ENCODE results near the gene KRTAP19-8. TPM values are rescaled to one million over a fixed set of nuclear protein-coding genes. Genes with fewer than 3 reads are reported as not detected.

Gene KRTAP19-8
- total and polyA plus RNA-seq, 2 donors (not counting 1 experiment from before 2014, with no cell fraction given) = not detected

- CTCF ChIA-PET = no interaction called here
- Histone ChIP-seq H3K9me3 (ENCODE audit: control extremely low read depth in 1 of 3, control insufficient read depth in 2 of 3, insufficient read depth in 1 of 3, low read length in 2 of 3) (no peaks in the 10 kb centered on the region), H3K27ac (ENCODE audit: low read length in 2 of 2) (no peak overlapping the region), H3K4me2 (replicated peaks; ENCODE audit: low read depth, low read length, poor library complexity, severe bottlenecking) (no peak overlapping the region), H3K27me3 (replicated peaks in 1 of 4; ENCODE audit: control extremely low read depth in 1 of 4, control insufficient read depth in 3 of 4, insufficient read depth in 4 of 4, low read length in 3 of 4) (peaks cover 0 to 5% (median 2%) of the 10 kb centered on the region in 4 experiments), H4K20me1 (ENCODE audit: control insufficient read depth, insufficient read depth, low read length, poor library complexity, severe bottlenecking) (no peaks in the 10 kb centered on the region), H3K4me3 (ENCODE audit: control extremely low read depth in 1 of 5, extremely low read depth in 1 of 5, insufficient read depth in 1 of 5, low read depth in 2 of 5, low read length in 4 of 5) (no peak overlapping the region), H3K4me1 (ENCODE audit: control insufficient read depth in 2 of 2, insufficient read depth in 2 of 2, low read length in 2 of 2) (no peaks in the 10 kb centered on the region), H3K79me2 (ENCODE audit: control insufficient read depth, insufficient read depth, low read length) (no peaks in the 10 kb centered on the region), H3K9ac (ENCODE audit: low read length) (no peak overlapping the region), H3K36me3 (replicated peaks in 1 of 2; ENCODE audit: control extremely low read depth in 1 of 2, control insufficient read depth in 1 of 2, extremely low read depth in 1 of 2, insufficient read depth in 2 of 2, low read length in 1 of 2) (no peaks in the 10 kb centered on the region), H2AFZ (ENCODE audit: insufficient read depth, low read depth, low read length, poor library complexity, severe bottlenecking) (no peak overlapping the region)
- Mint-ChIP-seq H3K9me3 (ENCODE audit: insufficient read depth) (no peaks in the 10 kb centered on the region), H3K27ac (no peak overlapping the region), H3K4me3 (no peak overlapping the region), H3K27me3 (peaks cover 8% of the 10 kb centered on the region), H3K4me1 (no peaks in the 10 kb centered on the region)
- no peak for DNase-seq
- ATAC-seq (ENCODE audit: low read depth) = no peak
- no peak for TF ChIP-seq EZH2 (IDR thresholded peaks at IDR 0.05; ENCODE audit: borderline replicate concordance, insufficient read depth, low read depth, low read length, poor library complexity, severe bottlenecking)
- TF ChIP-seq, protein P1, sequence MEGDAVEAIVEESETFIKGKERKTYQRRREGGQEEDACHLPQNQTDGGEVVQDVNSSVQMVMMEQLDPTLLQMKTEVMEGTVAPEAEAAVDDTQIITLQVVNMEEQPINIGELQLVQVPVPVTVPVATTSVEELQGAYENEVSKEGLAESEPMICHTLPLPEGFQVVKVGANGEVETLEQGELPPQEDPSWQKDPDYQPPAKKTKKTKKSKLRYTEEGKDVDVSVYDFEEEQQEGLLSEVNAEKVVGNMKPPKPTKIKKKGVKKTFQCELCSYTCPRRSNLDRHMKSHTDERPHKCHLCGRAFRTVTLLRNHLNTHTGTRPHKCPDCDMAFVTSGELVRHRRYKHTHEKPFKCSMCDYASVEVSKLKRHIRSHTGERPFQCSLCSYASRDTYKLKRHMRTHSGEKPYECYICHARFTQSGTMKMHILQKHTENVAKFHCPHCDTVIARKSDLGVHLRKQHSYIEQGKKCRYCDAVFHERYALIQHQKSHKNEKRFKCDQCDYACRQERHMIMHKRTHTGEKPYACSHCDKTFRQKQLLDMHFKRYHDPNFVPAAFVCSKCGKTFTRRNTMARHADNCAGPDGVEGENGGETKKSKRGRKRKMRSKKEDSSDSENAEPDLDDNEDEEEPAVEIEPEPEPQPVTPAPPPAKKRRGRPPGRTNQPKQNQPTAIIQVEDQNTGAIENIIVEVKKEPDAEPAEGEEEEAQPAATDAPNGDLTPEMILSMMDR (IDR thresholded peaks at IDR 0.05) = no peak
- intact Hi-C loops (cut with micrococcal nuclease) = no loop called here
- WGBS (ENCODE audit: insufficient coverage) = 84% methylated on average over 3 of the region's 4 CpGs
- POLR2A ChIA-PET = no interaction called here
Measured at GRCh38 chr21:31072533-31072932, 34.3 kb upstream of the KRTAP19-8 start.

- H4K20me1 ChIP-seq (ENCODE audit: control insufficient read depth, insufficient read depth, low read length, poor library complexity, severe bottlenecking) = no peaks in the 10 kb centered on the region
- no peak overlapping the region for H2AFZ ChIP-seq (ENCODE audit: insufficient read depth, low read depth, low read length, poor library complexity, severe bottlenecking)
- no peak overlapping the region for H3K9ac ChIP-seq (ENCODE audit: low read length)
- H3K79me2 ChIP-seq (ENCODE audit: control insufficient read depth, insufficient read depth, low read length) = no peaks in the 10 kb centered on the region
- H3K4me2 ChIP-seq (replicated peaks; ENCODE audit: low read depth, low read length, poor library complexity, severe bottlenecking) = no peak overlapping the region
- intact Hi-C loops (cut with micrococcal nuclease) = no loop called here
- CTCF ChIA-PET = no interaction called here
- POLR2A ChIA-PET = no interaction called here
- Mint-ChIP-seq H3K27me3 (no peaks in the 10 kb centered on the region), H3K4me3 (no peak overlapping the region), H3K27ac (no peak overlapping the region), H3K4me1 (no peaks in the 10 kb centered on the region), H3K9me3 (ENCODE audit: insufficient read depth) (peaks cover 2% of the 10 kb centered on the region)
- H3K27me3 ChIP-seq (replicated peaks in 1 of 4; ENCODE audit: control extremely low read depth in 1 of 4, control insufficient read depth in 3 of 4, insufficient read depth in 4 of 4, low read length in 3 of 4) = peaks cover 0 to 3% (median 0%) of the 10 kb centered on the region in 4 experiments
- no peak for ATAC-seq (ENCODE audit: low read depth)
- 75% methylated on average over 2 of the region's 3 CpGs for WGBS (ENCODE audit: insufficient coverage)
- H3K9me3 ChIP-seq (ENCODE audit: control extremely low read depth in 1 of 3, control insufficient read depth in 2 of 3, insufficient read depth in 1 of 3, low read length in 2 of 3) = no peaks in the 10 kb centered on the region
- no peak overlapping the region for H3K4me3 ChIP-seq (ENCODE audit: control extremely low read depth in 1 of 5, extremely low read depth in 1 of 5, insufficient read depth in 1 of 5, low read depth in 2 of 5, low read length in 4 of 5)
- H3K36me3 ChIP-seq (replicated peaks in 1 of 2; ENCODE audit: control extremely low read depth in 1 of 2, control insufficient read depth in 1 of 2, extremely low read depth in 1 of 2, insufficient read depth in 2 of 2, low read length in 1 of 2) = no peaks in the 10 kb centered on the region
- no peak for DNase-seq
- no peaks in the 10 kb centered on the region for H3K4me1 ChIP-seq (ENCODE audit: control insufficient read depth in 2 of 2, insufficient read depth in 2 of 2, low read length in 2 of 2)
- TF ChIP-seq, protein P1 (IDR thresholded peaks at IDR 0.05) = no peak
- TF ChIP-seq EZH2 (IDR thresholded peaks at IDR 0.05; ENCODE audit: borderline replicate concordance, insufficient read depth, low read depth, low read length, poor library complexity, severe bottlenecking) = no peak
- H3K27ac ChIP-seq (ENCODE audit: low read length in 2 of 2) = no peak overlapping the region
Measured at GRCh38 chr21:31064803-31065202, 26.5 kb upstream of the KRTAP19-8 start.

All from B cell (primary cell).